Thoracic aorta (tissue), 2 donors: ENCODE data around the gene TCFL5. TPM values are rescaled to one million over a fixed set of nuclear protein-coding genes. Genes with fewer than 3 reads are reported as not detected.
A peak's percentile ranks its signal among the peaks of the same experiment; 100 is the strongest.

Experiments used
- ATAC-seq: fragments of 150-250 bp; one replicate; pipeline ENCODE4 v1.8.0; 2017; ENCODE audit warnings: low read depth; ENCODE audit not compliant: insufficient number of reproducible peaks, low FRiP score
- DNase-seq: peaks from one replicate; pipeline ENCODE4 v3.0.0-alpha.2; 2020; ENCODE audit warnings: low spot score
- H3K27ac ChIP-seq, 2 donors: fragments of 200-600 bp; sonication (generic); 1 replicate in 1 of 2; 2 replicates in 1 of 2; pipeline ENCODE4 v1.5.1; 2016; ENCODE audit warnings: mild to moderate bottlenecking in 2 of 2, moderate library complexity in 2 of 2
- H3K27me3 ChIP-seq: fragments of 200-600 bp; sonication (generic); replicated peaks from 2 replicates; pipeline ENCODE4 v1.6.0; 2016; ENCODE audit warnings: mild to moderate bottlenecking; ENCODE audit not compliant: insufficient read depth
- H3K36me3 ChIP-seq: fragments of 200-600 bp; sonication (generic); one replicate; pipeline ENCODE4 v1.5.1; 2016
- H3K4me1 ChIP-seq, 2 donors: fragments of 200-600 bp; sonication (generic); 1 replicate in 1 of 2; 2 replicates in 1 of 2; pipeline versions ENCODE4 v1.5.1 to v1.6.0; 2016; ENCODE audit warnings: low read depth in 2 of 2, mild to moderate bottlenecking in 1 of 2; ENCODE audit not compliant: control insufficient read depth in 1 of 2
- H3K4me3 ChIP-seq: fragments of 200-600 bp; sonication (generic); 2 replicates; pipeline ENCODE4 v1.5.1; 2016; ENCODE audit warnings: mild to moderate bottlenecking
- H3K9me3 ChIP-seq: fragments of 200-600 bp; sonication (generic); 2 replicates; pipeline ENCODE4 v1.5.1; 2016
- CTCF ChIP-seq: fragments of 200-600 bp; sonication (generic); IDR thresholded peaks from one replicate; pipeline ENCODE4 v1.5.1; 2019; ENCODE audit warnings: antibody characterized with exemption
- total RNA-seq, 2 donors: library from RNA; depleted of rRNA; stranded (reverse); fragments of >200 nt; gene quantifications; one replicate each; pipeline versions ENCODE4 v1.1.0 to v1.2.3, GENCODE V29; 2016

TCFL5 gene
- total RNA-seq, 2 donors from 2014 or later: 3.8 to 6.2 TPM

- Histone ChIP-seq H3K9me3 (no peaks in the 10 kb centered on the region), H3K27ac (no peak overlapping the region), H3K4me3 (no peak overlapping the region), H3K27me3 (no peaks in the 10 kb centered on the region), H3K36me3 (peaks cover 14% of the 10 kb centered on the region), H3K4me1 (peaks cover 7 to 23% of the 10 kb centered on the region in 2 donors)
- ATAC-seq (no peak), DNase-seq (no peak)
- no peak for TF ChIP-seq CTCF
Measured at GRCh38 chr20:62879275-62880146, 17.9 kb upstream of the TCFL5 start.

DNA sequence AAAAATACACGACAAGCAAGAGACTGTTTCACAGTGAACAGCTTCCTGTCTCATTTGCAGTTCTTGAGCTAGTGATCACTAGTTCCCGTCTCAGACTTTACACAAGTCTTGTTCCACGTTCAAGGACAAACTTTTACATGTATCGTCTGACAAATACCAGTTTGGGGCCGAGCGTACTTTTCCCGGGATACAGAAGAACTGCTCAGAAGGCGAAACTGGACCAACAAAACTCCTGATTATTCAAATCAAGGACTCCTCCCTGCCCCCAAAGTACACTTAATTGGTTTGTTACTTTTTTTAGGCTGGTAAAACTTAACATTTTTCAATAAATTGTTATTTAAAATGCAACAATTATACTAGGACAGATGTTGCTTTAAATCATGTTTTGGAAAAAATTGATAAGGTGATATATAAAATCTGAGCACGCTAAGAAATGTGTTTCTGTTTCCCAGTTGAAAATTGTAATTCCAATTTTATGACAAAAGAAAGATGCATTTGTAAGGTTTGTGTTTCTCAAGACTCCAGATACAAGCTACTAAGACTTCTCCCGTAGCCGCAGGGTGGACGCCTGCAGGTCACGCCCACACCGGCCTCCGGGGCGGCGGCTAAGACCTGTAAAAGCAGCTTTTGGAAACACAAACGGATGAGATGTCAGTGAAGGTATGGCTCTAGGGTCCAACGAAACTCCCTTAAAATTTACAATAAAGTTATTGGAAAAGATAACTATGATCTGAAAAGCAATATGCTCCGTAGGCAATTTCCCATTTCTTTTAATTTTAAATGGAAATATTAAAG is 16.8 kb upstream of the TCFL5 start:
- H3K9me3 ChIP-seq: no peaks in the 10 kb centered on the region
- no peak overlapping the region for H3K4me3 ChIP-seq
- H3K36me3 ChIP-seq: peaks cover 14% of the 10 kb centered on the region
- no peak for TF ChIP-seq CTCF
- H3K4me1 ChIP-seq: peaks cover 7 to 23% of the 10 kb centered on the region in 2 donors
- ATAC-seq (no peak), DNase-seq (no peak)
- no peaks in the 10 kb centered on the region for H3K27me3 ChIP-seq
- no peak overlapping the region for H3K27ac ChIP-seq

GRCh38 chr20:62876902-62877816 is 15.5 kb upstream of the TCFL5 start:
- peak; percentile 52 for ATAC-seq
- H3K27ac ChIP-seq: peak overlapping the region; percentile 71 to 73
- TF ChIP-seq CTCF: no peak
- no peak for DNase-seq
- H3K27me3 ChIP-seq: no peaks in the 10 kb centered on the region
- no peak overlapping the region for H3K4me3 ChIP-seq
- H3K9me3 ChIP-seq: no peaks in the 10 kb centered on the region
- H3K36me3 ChIP-seq: peaks cover 14% of the 10 kb centered on the region
- H3K4me1 ChIP-seq: peaks cover 7 to 23% of the 10 kb centered on the region in 2 donors

GRCh38 chr20:62876501-62876901 is 14.9 kb upstream of the TCFL5 start:
- Histone ChIP-seq H3K9me3 (no peaks in the 10 kb centered on the region), H3K4me1 (peaks cover 7 to 23% of the 10 kb centered on the region in 2 donors), H3K36me3 (peaks cover 9% of the 10 kb centered on the region), H3K27ac (peak overlapping the region; percentile 71 to 73), H3K27me3 (no peaks in the 10 kb centered on the region), H3K4me3 (no peak overlapping the region)
- no peak for ATAC-seq
- no peak for TF ChIP-seq CTCF
- no peak for DNase-seq
